Measurements from ENCODE around the gene MT1B. TPM values are rescaled to one million over a fixed set of nuclear protein-coding genes. Genes with fewer than 3 reads are reported as not detected.

The MT1B gene
- polyA plus RNA-seq, 5 donors = not detected

GRCh38 chr16:56683424-56684172, 31.9 kb downstream of the MT1B start:
- no peak for DNase-seq

- no peak for DNase-seq
These were observed 32.7 kb downstream of the MT1B start for GRCh38 chr16:56684256-56684925.

DNA sequence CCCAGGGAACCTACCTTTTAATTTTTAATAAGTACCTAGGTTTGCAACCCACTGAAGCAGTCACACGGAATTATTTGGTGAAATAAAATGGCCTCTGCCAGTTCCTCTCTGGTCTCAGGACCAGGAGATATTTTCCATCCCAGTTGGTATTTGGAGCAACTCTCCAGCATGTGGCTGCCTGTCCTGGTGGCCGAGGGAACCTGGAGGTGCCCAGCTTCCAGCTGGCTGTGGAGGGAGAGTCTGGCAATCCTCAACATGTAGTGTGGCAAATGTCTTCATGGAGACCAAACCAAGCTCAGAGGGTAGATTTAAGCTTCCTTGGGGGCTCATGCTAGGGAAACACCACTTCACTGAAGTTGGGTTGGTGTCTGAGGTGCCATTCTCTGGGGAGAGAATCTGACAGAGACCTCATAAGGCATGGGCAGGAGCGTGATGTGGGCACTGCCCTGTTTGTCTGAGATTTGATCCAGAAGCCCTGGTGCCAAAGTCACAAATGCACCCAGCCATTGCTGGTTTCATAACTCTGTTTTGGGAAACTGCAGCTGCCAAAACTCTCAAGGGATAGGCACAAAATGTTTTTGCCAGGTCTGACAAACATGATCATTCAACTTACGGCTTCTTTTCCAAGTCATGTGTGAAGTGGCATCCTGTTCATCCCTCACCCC, 33.4 kb downstream of the MT1B start:
- DNase-seq = no peak

GRCh38 chr16:56686758-56687157, 35.1 kb downstream of the MT1B start:
- DNase-seq = no peak

GRCh38 chr16:56688762-56689161, 37.1 kb downstream of the MT1B start:
- no peak for DNase-seq

GRCh38 chr16:56689171-56689570, 37.5 kb downstream of the MT1B start:
- no peak for DNase-seq

DNA sequence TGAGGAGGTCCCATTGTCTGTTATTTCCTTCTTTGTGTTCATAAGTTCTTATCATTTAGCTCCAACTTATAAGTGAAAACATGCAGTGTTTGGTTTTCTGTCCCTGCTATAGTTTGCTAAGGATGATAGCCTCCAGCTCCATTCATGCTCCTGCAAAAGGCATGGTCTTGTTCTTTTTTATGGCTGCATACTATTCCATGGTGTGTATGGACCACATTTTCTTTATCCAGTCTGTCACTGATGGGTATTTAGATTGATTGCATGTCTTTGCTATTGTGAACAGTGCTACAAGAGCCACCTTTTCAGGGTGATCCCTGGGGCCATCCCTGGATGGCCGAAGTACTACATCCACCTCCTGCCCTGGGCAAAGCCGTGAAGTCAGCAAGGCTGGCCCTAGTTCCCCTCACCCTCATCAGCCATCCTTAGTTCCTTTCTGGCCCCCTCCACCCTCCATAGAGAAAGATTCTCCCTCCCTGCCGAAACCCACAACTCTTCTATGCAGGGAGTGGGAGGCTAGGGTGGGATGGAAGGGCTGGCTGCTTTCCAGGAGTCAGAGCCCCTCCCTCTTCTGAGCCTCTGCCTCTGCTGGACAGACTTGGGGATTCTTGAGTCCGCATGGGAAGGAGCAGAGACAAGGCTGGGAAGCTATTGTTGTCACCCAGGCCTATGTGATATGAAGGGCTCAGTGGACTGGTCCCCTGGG, 38.9 kb downstream of the MT1B start:
- no peak for DNase-seq

DNA sequence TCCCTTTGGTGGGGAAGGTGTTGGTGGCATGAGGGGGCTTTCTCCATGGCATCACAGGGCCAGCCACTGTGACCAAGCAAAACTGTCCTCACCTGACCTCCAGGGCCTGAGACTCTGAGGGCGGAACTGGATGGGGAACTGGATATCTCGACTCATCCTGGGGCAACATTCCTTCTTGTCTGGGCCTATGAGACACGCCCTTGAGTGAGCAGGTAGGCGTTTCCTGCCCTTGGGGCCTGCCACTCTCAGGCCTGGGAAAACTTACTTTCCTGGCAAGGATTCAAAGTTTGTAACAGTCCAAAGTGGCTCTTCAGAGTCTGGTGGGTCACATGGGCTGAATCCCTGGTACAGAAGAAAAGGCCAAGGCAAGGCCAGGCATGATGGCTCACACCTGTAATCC, 40.2 kb downstream of the MT1B start:
- peak; percentile 64 to 68 for DNase-seq

DNA sequence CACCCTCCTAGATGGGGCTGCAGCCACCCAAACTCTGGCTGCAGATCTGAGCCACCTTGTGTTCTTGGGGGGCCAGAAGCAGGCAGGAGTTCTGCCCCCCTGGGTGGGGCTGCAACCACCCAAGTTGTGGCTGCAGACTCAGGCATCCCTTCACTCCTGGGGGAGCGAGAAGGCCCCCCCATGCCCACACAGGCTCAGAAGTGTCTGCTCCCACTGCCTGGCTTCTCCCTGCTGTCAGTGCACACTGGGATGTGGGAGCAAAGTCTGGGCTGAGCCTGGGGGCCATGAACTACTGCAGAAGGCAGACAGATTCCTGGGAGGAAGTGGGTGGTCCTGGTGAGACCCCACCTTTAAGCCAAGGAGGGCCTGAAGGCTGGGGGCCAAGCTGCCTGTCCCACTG, 43.6 kb downstream of the MT1B start:
- DNase-seq = no peak

GRCh38 chr16:56697456-56698155, 45.9 kb downstream of the MT1B start:
- DNase-seq = no peak

DNA sequence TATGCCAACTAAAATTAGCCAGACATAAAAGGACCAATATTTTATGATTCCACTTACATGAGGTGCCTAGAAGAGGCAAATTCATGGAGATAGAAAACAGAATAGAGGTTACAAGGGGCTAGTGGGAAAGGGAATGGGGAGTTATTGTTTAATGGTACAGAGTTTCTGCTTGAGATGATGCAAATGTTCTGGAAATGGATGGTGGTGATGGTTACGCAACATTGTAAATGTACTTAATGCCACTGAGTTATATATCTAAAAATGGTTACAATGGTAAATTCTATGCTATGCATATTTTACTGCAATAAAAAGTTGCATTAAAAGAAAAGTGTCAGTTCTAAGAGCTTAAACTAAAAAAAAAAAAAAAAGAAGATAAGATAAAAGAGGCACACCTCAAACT, 48.5 kb downstream of the MT1B start:
- no peak for DNase-seq

DNA sequence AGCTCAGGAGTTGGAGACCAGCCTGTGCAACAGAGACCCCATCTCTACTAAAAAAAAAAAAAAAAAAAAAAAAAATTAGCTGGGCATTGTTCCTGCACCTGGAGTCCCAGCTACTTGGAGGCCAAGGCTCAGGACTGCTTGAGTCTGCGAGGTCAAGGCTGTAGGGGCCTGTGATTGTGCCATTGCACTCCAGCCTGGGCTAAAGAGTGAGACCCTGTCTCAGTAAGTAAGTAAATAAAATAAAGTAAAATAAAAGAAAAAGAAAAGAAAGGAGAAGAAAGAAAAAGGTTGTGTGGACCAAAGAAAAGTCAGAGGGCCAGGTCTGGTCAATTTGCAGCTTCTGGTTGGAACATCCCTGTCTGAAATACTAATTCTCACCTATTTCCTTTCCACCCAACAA, 48.9 kb downstream of the MT1B start:
- DNase-seq = no peak

DNA sequence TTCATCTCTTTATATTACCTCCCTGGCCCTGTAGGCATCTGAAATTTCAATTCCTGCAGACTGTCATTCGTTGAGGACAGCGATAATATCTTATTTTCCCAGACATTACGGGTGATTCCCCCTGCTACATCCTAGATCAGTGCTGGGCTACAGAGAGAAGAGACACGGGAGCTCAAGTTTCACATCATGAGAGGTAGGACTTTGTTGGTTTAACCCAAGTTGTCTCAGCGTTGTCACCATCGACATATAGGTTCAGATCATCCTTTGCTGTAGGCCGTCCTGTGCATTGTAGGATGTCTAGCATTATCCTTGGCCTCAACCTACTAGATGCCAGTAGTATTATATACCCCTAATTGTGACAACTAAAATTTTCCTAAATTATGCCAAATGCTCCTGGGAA, 49.8 kb downstream of the MT1B start:
- no peak for DNase-seq

Other genes starting within 250 kb of the MT1B start
- 10 to 100 TPM; 56.7 to 70.6 (median 59.3) TPM for gene AMFR, start 226.3 kb upstream of the MT1B start, polyA plus RNA-seq (ENCODE audit: insufficient read depth in 1 of 5, insufficient read length in 5 of 5, low replicate concordance in 1 of 5)
- gene NUDT21, start 200.6 kb upstream of the MT1B start, polyA plus RNA-seq (ENCODE audit: insufficient read depth in 1 of 5, insufficient read length in 5 of 5, low replicate concordance in 1 of 5) = 100 to 1,000 TPM in 4 of 5 donors, 10 to 100 TPM in 1; 88.5 to 151 (median 131) TPM
- 10 to 100 TPM; 35.4 to 40.4 (median 37.8) TPM for gene OGFOD1, start 200.3 kb upstream of the MT1B start, polyA plus RNA-seq (ENCODE audit: insufficient read depth in 1 of 5, insufficient read length in 5 of 5, low replicate concordance in 1 of 5)
- gene BBS2, start 131.9 kb upstream of the MT1B start, polyA plus RNA-seq (ENCODE audit: insufficient read depth in 1 of 5, insufficient read length in 5 of 5, low replicate concordance in 1 of 5) = 100 to 1,000 TPM in 1 of 5 donors, 10 to 100 TPM in 4; 60.1 to 108 (median 92.8) TPM
- not detected for gene MT4, start 86.8 kb upstream of the MT1B start, polyA plus RNA-seq (ENCODE audit: insufficient read depth in 1 of 5, insufficient read length in 5 of 5, low replicate concordance in 1 of 5)
- under 1 TPM in 1 of 5 donors, not detected in 4; 0.51 TPM for gene MT3, start 62.4 kb upstream of the MT1B start, polyA plus RNA-seq (ENCODE audit: insufficient read depth in 1 of 5, insufficient read length in 5 of 5, low replicate concordance in 1 of 5)
- 10 to 100 TPM; 33.1 to 52.4 (median 36.6) TPM for gene MT2A, start 43.3 kb upstream of the MT1B start, polyA plus RNA-seq (ENCODE audit: insufficient read depth in 1 of 5, insufficient read length in 5 of 5, low replicate concordance in 1 of 5)
- gene MT1E, start 26.1 kb upstream of the MT1B start, polyA plus RNA-seq (ENCODE audit: insufficient read depth in 1 of 5, insufficient read length in 5 of 5, low replicate concordance in 1 of 5) = 10 to 100 TPM; 10.6 to 21.5 (median 15.0) TPM
- 1 to 10 TPM in 1 of 5 donors, under 1 TPM in 4; 0.70 to 1.2 (median 0.87) TPM for gene MT1M, start 19.2 kb upstream of the MT1B start, polyA plus RNA-seq (ENCODE audit: insufficient read depth in 1 of 5, insufficient read length in 5 of 5, low replicate concordance in 1 of 5)
- gene MT1A, start 13.2 kb upstream of the MT1B start, polyA plus RNA-seq (ENCODE audit: insufficient read depth in 1 of 5, insufficient read length in 5 of 5, low replicate concordance in 1 of 5) = under 1 TPM in 1 of 5 donors, not detected in 4; 0.58 TPM
- 10 to 100 TPM in 1 of 5 donors, 1 to 10 TPM in 4; 4.7 to 11.0 (median 5.7) TPM for gene MT1F, start 6.1 kb downstream of the MT1B start, polyA plus RNA-seq (ENCODE audit: insufficient read depth in 1 of 5, insufficient read length in 5 of 5, low replicate concordance in 1 of 5)
- gene MT1G, start 16.2 kb downstream of the MT1B start, polyA plus RNA-seq (ENCODE audit: insufficient read depth in 1 of 5, insufficient read length in 5 of 5, low replicate concordance in 1 of 5) = 10 to 100 TPM in 1 of 5 donors, 1 to 10 TPM in 2, under 1 TPM in 1, not detected in 1; 0.41 to 37.0 (median 2.0) TPM
- 10 to 100 TPM in 1 of 5 donors, 1 to 10 TPM in 1, not detected in 3; 1.2 to 17.0 TPM for gene MT1H, start 17.9 kb downstream of the MT1B start, polyA plus RNA-seq (ENCODE audit: insufficient read depth in 1 of 5, insufficient read length in 5 of 5, low replicate concordance in 1 of 5)
- 10 to 100 TPM; 13.6 to 17.7 (median 16.4) TPM for gene MT1X, start 30.6 kb downstream of the MT1B start, polyA plus RNA-seq (ENCODE audit: insufficient read depth in 1 of 5, insufficient read length in 5 of 5, low replicate concordance in 1 of 5)
- gene NUP93, start 78.2 kb downstream of the MT1B start, polyA plus RNA-seq (ENCODE audit: insufficient read depth in 1 of 5, insufficient read length in 5 of 5, low replicate concordance in 1 of 5) = 10 to 100 TPM; 60.7 to 67.2 (median 63.6) TPM
- under 1 TPM; 0.05 to 0.34 (median 0.08) TPM for gene SLC12A3, start 213.3 kb downstream of the MT1B start, polyA plus RNA-seq (ENCODE audit: insufficient read depth in 1 of 5, insufficient read length in 5 of 5, low replicate concordance in 1 of 5)

All from right lung (tissue), 5 donors.